Upper lobe of left lung (tissue), 4 donors: Measurements from ENCODE around the gene SCAMP2.

Experiments
- EP300 ChIP-seq, 4 donors: sonication (generic); formaldehyde crosslinking; IDR thresholded peaks; one replicate each; pipeline ENCODE4 v1.5.1; 2017; ENCODE audit warnings: antibody characterized with exemption in 4 of 4, control low read depth in 2 of 4
- POLR2A ChIP-seq, 4 donors: fragments of 450-650 bp; IDR thresholded peaks; one replicate each; pipeline ENCODE4 v1.5.1; 2016 to 2017; ENCODE audit warnings: antibody characterized with exemption in 4 of 4, mild to moderate bottlenecking in 2 of 4
- TF ChIP-seq, protein P1 (sequence below), 6 experiments: fragments of 450-650 bp in 4 of 6; fragments of 200-600 bp in 2 of 6; sonication (generic) in 2 of 6; IDR thresholded peaks; one replicate each; pipeline ENCODE4 v1.5.1; 2016 to 2019; ENCODE audit warnings: antibody characterized with exemption in 6 of 6

DNA sequence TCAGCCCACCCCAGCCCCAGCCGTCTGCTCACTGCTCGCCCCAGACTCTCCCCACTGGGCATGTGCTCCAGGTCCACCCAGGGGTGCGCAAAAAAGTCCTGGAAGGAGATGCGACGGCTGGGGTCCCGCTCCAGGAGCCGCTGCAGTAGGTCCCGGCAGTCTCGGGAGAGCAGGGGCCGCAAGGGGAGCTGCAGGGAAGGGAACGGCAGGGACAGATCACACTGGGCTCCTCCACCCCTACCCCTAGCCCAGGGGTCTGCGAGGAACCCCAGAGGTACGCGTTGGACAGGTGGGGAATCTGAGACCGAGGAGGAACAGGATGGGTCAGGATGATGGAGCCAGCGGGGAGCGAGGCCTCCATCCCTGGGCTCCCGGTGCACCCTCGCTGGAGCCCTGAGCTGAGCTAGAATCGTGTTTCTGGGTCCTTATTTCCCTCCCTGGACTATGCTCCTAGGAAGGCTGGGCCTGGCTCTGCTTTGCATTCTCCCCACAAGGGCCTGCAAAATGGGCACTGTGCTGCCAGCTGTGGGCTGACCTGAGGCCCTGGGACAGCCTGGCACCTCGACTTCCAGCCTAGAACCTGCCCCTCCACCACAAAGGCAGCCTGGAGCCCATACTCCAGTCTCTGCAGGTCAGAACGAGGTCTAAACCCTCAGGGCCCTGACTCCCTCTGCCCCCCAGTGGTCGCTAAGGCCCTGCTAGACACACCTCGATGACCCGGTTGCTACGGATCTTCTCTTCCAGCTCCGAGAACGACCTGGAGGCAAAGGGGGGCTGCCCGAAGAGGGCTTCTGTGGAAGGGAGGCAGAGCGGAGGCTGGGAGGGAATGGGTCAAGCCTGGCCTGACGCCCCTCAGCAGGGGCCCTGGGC is 33.4 kb downstream of the SCAMP2 start:
- TF ChIP-seq POLR2A (IDR thresholded peaks at IDR 0.05) (no peak), EP300 (IDR thresholded peaks at IDR 0.05) (no peak)
- TF ChIP-seq, protein P1, sequence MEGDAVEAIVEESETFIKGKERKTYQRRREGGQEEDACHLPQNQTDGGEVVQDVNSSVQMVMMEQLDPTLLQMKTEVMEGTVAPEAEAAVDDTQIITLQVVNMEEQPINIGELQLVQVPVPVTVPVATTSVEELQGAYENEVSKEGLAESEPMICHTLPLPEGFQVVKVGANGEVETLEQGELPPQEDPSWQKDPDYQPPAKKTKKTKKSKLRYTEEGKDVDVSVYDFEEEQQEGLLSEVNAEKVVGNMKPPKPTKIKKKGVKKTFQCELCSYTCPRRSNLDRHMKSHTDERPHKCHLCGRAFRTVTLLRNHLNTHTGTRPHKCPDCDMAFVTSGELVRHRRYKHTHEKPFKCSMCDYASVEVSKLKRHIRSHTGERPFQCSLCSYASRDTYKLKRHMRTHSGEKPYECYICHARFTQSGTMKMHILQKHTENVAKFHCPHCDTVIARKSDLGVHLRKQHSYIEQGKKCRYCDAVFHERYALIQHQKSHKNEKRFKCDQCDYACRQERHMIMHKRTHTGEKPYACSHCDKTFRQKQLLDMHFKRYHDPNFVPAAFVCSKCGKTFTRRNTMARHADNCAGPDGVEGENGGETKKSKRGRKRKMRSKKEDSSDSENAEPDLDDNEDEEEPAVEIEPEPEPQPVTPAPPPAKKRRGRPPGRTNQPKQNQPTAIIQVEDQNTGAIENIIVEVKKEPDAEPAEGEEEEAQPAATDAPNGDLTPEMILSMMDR (IDR thresholded peaks at IDR 0.05): no peak
